Karpas-422 (cell line): Measurements from ENCODE around the gene ZNF566. TPM values are rescaled to one million over a fixed set of nuclear protein-coding genes. Genes with fewer than 3 reads are reported as not detected.

Experiments
- DNase-seq: peaks from one replicate; pipeline ENCODE4 v3.0.0-alpha.2; 2015
- H2AFZ ChIP-seq: fragments of 200-600 bp; sonication (generic); 2 replicates; pipeline ENCODE4 v1.6.1; 2014; ENCODE audit warnings: antibody characterized with exemption, low read length, mixed read lengths
- H3K27ac ChIP-seq: fragments of 200-600 bp; sonication (generic); 2 replicates; pipeline ENCODE4 v1.5.1; 2014; ENCODE audit warnings: mild to moderate bottlenecking, low read length, moderate library complexity
- H3K27me3 ChIP-seq: fragments of 200-600 bp; sonication (generic); 2 replicates; pipeline ENCODE4 v1.6.1; 2014; ENCODE audit warnings: low read length, mixed read lengths
- H3K36me3 ChIP-seq: fragments of 200-600 bp; sonication (generic); 2 replicates; pipeline ENCODE4 v1.6.1; 2014; ENCODE audit warnings: low read length, mixed read lengths; ENCODE audit not compliant: insufficient read depth
- H3K4me1 ChIP-seq: fragments of 200-600 bp; sonication (generic); 2 replicates; pipeline ENCODE4 v1.6.1; 2014; ENCODE audit warnings: mild to moderate bottlenecking, low read length, mixed read lengths
- H3K4me2 ChIP-seq: fragments of 200-600 bp; sonication (generic); 2 replicates; pipeline ENCODE4 v1.6.1; 2014; ENCODE audit warnings: low read length, low read depth, mild to moderate bottlenecking; ENCODE audit not compliant: poor library complexity, severe bottlenecking
- H3K4me3 ChIP-seq: fragments of 200-600 bp; sonication (generic); 2 replicates; pipeline ENCODE4 v1.5.1; 2014; ENCODE audit warnings: mild to moderate bottlenecking, antibody characterized with exemption, low read length, mixed read lengths
- H3K79me2 ChIP-seq: fragments of 200-600 bp; sonication (generic); 2 replicates; pipeline ENCODE4 v1.6.1; 2014; ENCODE audit warnings: mild to moderate bottlenecking, low read length, mixed read lengths
- H3K9ac ChIP-seq: fragments of 200-600 bp; sonication (generic); 2 replicates; pipeline ENCODE4 v1.6.0; 2014; ENCODE audit warnings: low read length
- H3K9me2 ChIP-seq: fragments of 200-600 bp; sonication (generic), shearing (Covaris generic); replicated peaks from 2 replicates; pipeline ENCODE4 v1.6.0; 2014; ENCODE audit warnings: mild to moderate bottlenecking, low read length, moderate library complexity; ENCODE audit not compliant: insufficient read depth
- H3K9me3 ChIP-seq: fragments of 300-700, 200-600 bp; sonication (generic); 2 replicates; pipeline ENCODE4 v1.6.1; 2014; ENCODE audit warnings: low read length, mixed read lengths
- H4K20me1 ChIP-seq: fragments of 200-600 bp; sonication (generic); 2 replicates; pipeline ENCODE4 v1.6.1; 2014; ENCODE audit warnings: mild to moderate bottlenecking, antibody characterized with exemption, low read length, low read depth; ENCODE audit not compliant: insufficient read depth
- total RNA-seq: library from RNA; depleted of rRNA; stranded (reverse); fragments of >200 nt; shearing (Covaris generic); gene quantifications from 2 replicates; pipeline ENCODE4 v1.2.3, GENCODE V29; 2014; ENCODE audit warnings: low replicate concordance

Gene ZNF566
- total RNA-seq, 1 experiment from 2014 or later, result 17.3 TPM

DNA sequence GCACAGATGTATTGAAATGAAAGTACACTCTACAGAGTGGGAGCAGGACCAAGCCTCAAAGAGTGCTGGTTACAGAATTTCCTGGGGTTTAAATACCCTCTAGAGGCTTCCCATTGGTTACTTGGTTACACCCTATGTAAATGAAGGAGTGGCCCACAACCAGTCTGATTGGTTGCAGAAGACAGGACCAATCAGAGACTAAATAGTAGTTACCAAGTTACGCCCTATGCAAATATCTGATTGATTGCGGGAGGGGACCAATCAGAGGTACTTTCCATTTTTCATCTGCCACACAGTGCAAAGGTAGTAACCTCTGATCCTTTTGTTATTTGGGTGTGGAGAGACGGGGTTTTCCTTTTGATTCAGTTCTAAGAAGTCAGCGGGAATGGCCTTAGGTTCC lies 65.4 kb downstream of the ZNF566 start:
- Histone ChIP-seq H3K27me3 (no peaks in the 10 kb centered on the region), H3K9ac (no peak overlapping the region), H3K9me3 (peaks cover 4% of the 10 kb centered on the region; the same call in 1 of the 2 replicates), H3K4me1 (peaks cover 3% of the 10 kb centered on the region), H4K20me1 (no peaks in the 10 kb centered on the region), H2AFZ (no peak overlapping the region), H3K79me2 (no peaks in the 10 kb centered on the region), H3K4me2 (no peak overlapping the region), H3K36me3 (no peaks in the 10 kb centered on the region; the same call in 1 of the 2 replicates), H3K4me3 (no peak overlapping the region), H3K9me2 (no peaks in the 10 kb centered on the region), H3K27ac (no peak overlapping the region)
- DNase-seq, result no peak

DNA sequence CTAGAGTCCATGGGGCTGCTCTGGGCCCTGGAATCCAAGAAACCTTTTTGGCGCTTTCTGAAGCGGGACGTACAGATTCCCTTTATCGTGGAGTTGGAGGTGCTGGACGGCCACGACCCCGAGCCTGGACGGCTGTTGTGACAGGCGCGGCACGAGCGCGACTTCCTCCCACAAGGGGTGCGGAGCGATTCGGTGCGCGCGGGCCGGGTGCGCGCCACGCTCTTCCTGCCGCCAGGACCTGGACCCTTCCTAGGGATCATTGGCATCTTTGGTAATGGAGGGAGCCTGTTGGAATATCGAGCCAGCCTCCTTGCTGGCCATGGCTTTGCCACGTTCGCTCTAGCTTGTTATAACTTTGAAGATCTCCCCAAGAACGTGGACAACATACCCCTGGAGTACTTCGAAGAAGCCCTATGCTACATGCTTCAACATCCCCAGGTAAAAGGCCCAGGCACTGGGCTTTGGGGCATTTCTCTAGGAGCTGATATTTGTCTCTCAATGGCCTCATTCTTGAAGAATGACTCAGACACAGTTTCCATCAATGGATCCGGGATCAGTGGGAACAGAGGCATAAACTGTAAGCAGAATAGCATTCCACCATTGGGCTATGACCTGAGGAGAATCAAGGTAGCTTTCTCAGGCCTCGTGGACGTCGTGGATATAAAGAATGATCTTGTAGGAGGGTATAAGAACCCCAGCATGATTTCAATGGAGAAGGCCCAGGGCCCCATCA lies 67.4 kb downstream of the ZNF566 start:
- Histone ChIP-seq H4K20me1 (no peaks in the 10 kb centered on the region), H3K4me3 (no peak overlapping the region), H3K4me2 (no peak overlapping the region), H3K36me3 (peaks cover 5% of the 10 kb centered on the region), H3K9me3 (peaks cover under 1% of the 10 kb centered on the region; the same call in 1 of the 2 replicates), H3K27me3 (no peaks in the 10 kb centered on the region), H3K9me2 (no peaks in the 10 kb centered on the region), H3K79me2 (peaks cover 15% of the 10 kb centered on the region), H3K9ac (no peak overlapping the region), H3K27ac (no peak overlapping the region), H3K4me1 (peaks cover 15% of the 10 kb centered on the region), H2AFZ (no peak overlapping the region)
- no peak for DNase-seq

DNA sequence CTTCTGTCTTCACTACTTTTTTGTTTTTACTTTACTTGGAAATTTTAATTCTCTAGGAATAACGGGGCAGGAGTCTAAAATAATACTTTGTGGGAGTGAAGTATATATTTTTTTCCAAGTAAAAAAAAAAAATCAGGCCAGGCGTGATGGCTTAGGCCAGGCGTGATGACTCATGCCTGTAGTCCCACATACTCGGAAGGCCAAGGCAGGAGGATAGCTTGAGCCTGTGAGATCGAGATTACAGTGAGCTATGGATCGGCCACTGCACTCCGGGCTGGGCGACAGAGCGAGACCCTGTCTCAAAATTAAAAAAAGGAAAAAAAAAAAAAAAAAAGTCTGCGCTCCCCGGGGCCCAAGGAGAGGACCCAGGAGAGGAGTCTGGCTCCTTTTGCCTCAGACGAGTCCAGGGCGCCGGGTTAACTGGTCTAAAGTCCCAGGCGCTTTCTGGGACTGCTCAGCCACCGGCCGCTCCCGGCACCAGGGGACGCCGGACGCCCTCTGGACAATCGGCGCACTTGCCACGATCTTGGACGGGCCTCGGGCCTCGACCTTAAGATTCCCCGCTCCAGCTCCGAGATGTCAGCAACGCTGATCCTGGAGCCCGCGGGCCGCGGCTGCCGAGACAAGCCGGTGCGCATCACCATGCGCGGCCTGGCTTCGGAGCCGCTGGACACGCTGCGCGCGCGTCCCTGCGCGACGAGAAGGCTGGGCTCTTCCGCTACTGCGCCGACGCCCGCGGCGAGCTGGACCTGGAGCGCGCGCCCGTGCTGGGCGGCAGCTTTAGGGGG lies 68.2 kb downstream of the ZNF566 start:
- H3K27ac ChIP-seq, result no peak overlapping the region
- no peak overlapping the region for H3K4me2 ChIP-seq
- H3K4me3 ChIP-seq, result no peak overlapping the region
- no peaks in the 10 kb centered on the region for H3K27me3 ChIP-seq
- peaks cover 15% of the 10 kb centered on the region for H3K4me1 ChIP-seq
- no peaks in the 10 kb centered on the region for H4K20me1 ChIP-seq
- H3K9ac ChIP-seq, result no peak overlapping the region
- H3K79me2 ChIP-seq, result peaks cover 23% of the 10 kb centered on the region
- no peak overlapping the region for H2AFZ ChIP-seq
- no peaks in the 10 kb centered on the region for H3K9me2 ChIP-seq
- peaks cover 11% of the 10 kb centered on the region for H3K36me3 ChIP-seq
- no peak for DNase-seq
- peaks cover 4% of the 10 kb centered on the region for H3K9me3 ChIP-seq

DNA sequence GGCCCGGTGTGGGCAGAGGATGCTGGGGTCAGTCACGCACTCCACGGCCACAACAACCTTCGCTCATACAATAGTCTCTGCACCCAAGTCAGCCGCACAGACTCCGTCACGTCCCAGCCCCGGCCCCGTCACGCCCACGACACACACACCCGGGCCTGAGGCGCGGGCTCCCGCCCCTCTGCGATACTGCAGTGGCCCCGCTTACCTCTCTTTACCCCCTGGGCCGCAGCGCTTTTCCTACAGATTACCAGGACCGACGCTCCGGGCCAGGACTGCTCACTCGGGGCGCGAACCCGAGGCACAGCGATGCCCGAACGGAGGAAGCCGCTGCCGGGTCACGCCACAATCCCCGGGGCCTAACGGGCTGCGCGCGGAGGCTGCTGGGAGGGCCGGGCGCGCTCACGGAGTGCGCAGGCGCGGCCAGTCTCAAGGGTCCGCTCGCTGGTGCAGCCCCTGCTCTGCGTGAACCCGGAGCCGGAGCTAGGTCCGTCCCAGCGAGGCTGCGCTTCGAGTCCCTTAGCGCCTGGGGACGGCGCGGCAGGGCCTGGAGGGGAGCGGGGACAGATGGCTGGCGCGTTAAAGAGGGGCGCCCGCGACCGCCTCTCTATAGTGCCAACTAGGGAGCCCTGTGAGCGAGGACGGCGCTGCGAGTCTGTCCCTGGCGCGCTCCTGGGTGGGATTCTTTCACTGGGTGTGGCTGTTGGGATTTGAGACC lies 70.9 kb downstream of the ZNF566 start, which contains the start of gene ZFP82:
ZFP82 (minus strand) TSS at position 358 of the 715 bp plus-strand sequence. CDS start 8,855 bp downstream, outside the sequence.
- peaks cover 49% of the 10 kb centered on the region for H3K79me2 ChIP-seq
- peak within 1 kb of the TSS; percentile 35 for H3K27ac ChIP-seq
- H3K9ac ChIP-seq, result peak within 1 kb of the TSS; percentile 81
- H3K4me1 ChIP-seq, result peaks cover 15% of the 10 kb centered on the region
- H3K4me2 ChIP-seq, result peak within 1 kb of the TSS; percentile 99
- peak; percentile 97 for DNase-seq
- peak within 1 kb of the TSS; percentile 99 for H2AFZ ChIP-seq
- H4K20me1 ChIP-seq, result no peaks in the 10 kb centered on the region
- H3K9me3 ChIP-seq, result peaks cover 18% of the 10 kb centered on the region
- H3K9me2 ChIP-seq, result no peaks in the 10 kb centered on the region
- H3K36me3 ChIP-seq, result peaks cover 36% of the 10 kb centered on the region
- no peaks in the 10 kb centered on the region for H3K27me3 ChIP-seq
- H3K4me3 ChIP-seq, result peak within 1 kb of the TSS; percentile 84

DNA sequence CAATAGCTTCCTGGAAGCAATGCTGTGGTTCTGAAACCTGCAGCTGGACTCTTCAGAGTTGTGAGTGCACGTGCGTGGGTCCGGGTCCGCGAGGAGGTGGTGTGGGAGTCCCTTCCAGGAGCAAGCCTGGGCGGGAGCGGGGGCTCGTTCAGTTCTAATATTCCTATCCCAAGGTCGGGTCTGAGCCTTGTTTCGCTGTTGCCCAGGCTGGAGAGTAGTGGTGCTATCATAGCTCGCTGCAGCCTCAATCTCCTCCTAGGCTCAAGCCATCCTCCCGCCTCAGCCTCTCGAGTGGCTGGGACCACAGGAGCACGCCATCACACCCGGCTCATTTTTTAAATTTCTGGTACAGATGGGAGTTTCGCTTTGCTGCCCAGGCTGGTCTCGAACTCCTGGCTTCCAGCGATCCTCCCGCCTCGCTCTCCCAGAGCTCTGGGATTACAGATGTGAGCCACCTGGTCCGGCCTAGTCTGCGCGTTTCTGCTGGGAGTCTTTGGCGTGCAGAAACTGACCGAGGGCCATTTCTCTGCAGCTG lies 71.5 kb downstream of the ZNF566 start:
- Histone ChIP-seq H3K9ac (peak overlapping the region; percentile 81), H3K9me2 (no peaks in the 10 kb centered on the region), H3K36me3 (peaks cover 42% of the 10 kb centered on the region), H3K4me2 (peak overlapping the region; percentile 99), H3K27me3 (no peaks in the 10 kb centered on the region), H4K20me1 (no peaks in the 10 kb centered on the region), H3K79me2 (peaks cover 55% of the 10 kb centered on the region), H2AFZ (peak overlapping the region; percentile 99; the same call in 1 of the 2 replicates), H3K4me1 (peaks cover 15% of the 10 kb centered on the region), H3K4me3 (peak overlapping the region; percentile 84), H3K27ac (peak overlapping the region; percentile 35), H3K9me3 (peaks cover 21% of the 10 kb centered on the region)
- peak; percentile 65 for DNase-seq

DNA sequence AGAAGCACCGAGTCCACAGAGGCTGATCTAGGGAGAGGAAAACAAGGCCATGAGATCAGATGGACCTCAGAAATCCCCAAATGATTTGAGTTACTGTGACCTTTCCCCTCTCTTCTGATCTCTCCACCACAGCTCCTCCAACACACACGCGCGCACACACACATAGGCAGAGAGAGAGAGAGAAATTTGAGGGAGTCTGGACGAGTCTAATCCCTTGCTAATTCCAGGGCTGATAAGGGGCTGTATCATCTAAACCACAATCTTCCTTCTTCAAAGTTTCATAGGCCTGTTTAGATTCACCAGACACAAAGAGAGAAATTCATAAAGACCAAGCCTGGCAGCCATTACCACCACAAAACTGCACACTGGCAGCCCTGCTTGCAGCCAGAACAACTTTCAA lies 79.5 kb downstream of the ZNF566 start:
- no peak overlapping the region for H3K27ac ChIP-seq
- no peak overlapping the region for H3K9ac ChIP-seq
- no peaks in the 10 kb centered on the region for H3K4me1 ChIP-seq
- no peak for DNase-seq
- no peaks in the 10 kb centered on the region for H4K20me1 ChIP-seq
- H3K79me2 ChIP-seq, result peaks cover 79% of the 10 kb centered on the region
- H3K4me2 ChIP-seq, result no peak overlapping the region
- peaks cover 35% of the 10 kb centered on the region for H3K9me3 ChIP-seq
- H2AFZ ChIP-seq, result no peak overlapping the region
- H3K4me3 ChIP-seq, result no peak overlapping the region
- H3K27me3 ChIP-seq, result no peaks in the 10 kb centered on the region
- no peaks in the 10 kb centered on the region for H3K9me2 ChIP-seq
- peaks cover 96% of the 10 kb centered on the region for H3K36me3 ChIP-seq

DNA sequence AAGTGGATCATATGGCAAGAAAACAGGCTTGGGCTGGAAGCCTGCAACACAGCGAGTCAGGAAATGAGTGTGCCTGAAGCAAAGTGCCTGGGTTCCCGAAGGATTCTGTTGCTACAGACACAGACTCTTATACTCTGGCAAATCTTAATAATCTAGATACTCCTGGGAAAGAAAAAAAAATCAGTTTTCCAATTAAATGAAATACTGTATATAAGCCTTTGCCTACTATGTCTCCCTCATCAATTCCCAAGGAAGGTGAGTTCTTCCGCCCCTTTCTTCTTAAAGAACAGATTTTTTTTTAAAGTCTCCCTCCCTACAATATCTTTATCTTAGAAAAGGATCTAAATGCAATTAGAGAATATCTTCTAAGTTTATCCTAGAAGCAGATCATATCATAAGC lies 81.3 kb downstream of the ZNF566 start:
- Histone ChIP-seq H4K20me1 (no peaks in the 10 kb centered on the region), H3K4me3 (no peak overlapping the region), H3K9ac (no peak overlapping the region), H3K27me3 (no peaks in the 10 kb centered on the region), H3K4me1 (no peaks in the 10 kb centered on the region), H3K4me2 (no peak overlapping the region), H3K27ac (no peak overlapping the region), H3K36me3 (peaks cover 95% of the 10 kb centered on the region), H3K79me2 (peaks cover 69% of the 10 kb centered on the region), H3K9me3 (peaks cover 34% of the 10 kb centered on the region), H2AFZ (no peak overlapping the region), H3K9me2 (no peaks in the 10 kb centered on the region)
- DNase-seq, result no peak
